GM18511 (cell line): ENCODE results near the gene NOS3.
"Not testable (repeated sequence)": the region's sequence is repeated elsewhere in the genome, so short reads cannot be mapped to it uniquely, and the experiment has no call there.

ENCODE experiments used
- ATAC-seq: cut with Tn5 transposase; IDR thresholded peaks from one replicate; pipeline ENCODE4 v1.9.1; 2021; ENCODE audit warnings: mild to moderate bottlenecking, moderate library complexity; ENCODE audit not compliant: unreplicated experiment

The NOS3 gene

DNA sequence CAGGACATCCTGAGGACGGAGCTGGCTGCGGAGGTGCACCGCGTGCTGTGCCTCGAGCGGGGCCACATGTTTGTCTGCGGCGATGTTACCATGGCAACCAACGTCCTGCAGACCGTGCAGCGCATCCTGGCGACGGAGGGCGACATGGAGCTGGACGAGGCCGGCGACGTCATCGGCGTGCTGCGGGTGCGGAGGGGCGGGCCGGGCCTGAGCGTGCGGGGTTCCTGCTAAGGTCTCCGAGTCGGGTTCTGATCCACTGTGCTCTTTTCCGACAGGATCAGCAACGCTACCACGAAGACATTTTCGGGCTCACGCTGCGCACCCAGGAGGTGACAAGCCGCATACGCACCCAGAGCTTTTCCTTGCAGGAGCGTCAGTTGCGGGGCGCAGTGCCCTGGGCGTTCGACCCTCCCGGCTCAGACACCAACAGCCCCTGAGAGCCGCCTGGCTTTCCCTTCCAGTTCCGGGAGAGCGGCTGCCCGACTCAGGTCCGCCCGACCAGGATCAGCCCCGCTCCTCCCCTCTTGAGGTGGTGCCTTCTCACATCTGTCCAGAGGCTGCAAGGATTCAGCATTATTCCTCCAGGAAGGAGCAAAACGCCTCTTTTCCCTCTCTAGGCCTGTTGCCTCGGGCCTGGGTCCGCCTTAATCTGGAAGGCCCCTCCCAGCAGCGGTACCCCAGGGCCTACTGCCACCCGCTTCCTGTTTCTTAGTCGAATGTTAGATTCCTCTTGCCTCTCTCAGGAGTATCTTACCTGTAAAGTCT is 23.1 kb downstream of the NOS3 start:
- ATAC-seq = peak; percentile 47

DNA sequence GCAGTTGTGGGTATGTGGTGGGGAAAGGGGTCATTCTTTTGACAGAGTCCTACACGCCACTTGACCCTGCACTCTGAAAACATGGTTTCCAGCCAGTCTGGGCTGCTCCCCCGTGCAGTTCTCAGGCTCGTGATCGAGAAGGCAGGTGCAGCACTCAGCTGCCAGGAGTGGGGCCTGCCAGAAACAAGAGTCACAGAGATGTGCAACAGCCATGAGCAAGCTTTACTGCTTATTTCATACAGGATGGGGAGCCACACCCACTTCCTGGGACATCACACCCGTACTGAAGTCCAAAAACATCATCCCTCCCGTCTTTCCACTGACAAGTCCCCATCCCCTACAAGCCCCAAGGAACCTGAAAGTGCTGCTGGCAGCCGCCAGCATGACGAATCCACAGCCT is 24.1 kb downstream of the NOS3 start:
- no peak for ATAC-seq

- ATAC-seq = no peak
Observed at GRCh38 chr7:151015967-151016366, 25.1 kb downstream of the NOS3 start.

GRCh38 chr7:151016505-151016904 is 25.7 kb downstream of the NOS3 start:
- ATAC-seq = no peak

DNA sequence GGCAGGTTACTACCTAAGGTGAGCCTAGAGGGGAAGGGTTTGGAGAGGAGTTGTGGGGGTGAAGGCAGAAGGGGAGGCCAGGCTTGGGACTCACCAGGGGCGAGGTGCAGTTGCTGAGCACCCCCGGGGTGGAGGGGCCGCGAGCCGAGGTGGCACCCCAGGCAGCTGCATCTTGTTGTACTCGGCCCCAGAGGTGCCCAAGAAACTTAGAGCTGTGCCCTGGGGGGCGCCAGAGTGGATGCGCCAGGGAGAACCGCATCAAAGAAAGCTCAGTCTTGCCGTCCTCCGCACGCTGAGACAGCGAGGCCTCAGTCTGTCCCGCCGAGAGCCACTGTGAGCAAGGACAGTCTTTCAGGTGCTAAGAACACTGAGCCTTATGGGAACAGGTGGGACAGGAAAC is 26.1 kb downstream of the NOS3 start:
- no peak for ATAC-seq

DNA sequence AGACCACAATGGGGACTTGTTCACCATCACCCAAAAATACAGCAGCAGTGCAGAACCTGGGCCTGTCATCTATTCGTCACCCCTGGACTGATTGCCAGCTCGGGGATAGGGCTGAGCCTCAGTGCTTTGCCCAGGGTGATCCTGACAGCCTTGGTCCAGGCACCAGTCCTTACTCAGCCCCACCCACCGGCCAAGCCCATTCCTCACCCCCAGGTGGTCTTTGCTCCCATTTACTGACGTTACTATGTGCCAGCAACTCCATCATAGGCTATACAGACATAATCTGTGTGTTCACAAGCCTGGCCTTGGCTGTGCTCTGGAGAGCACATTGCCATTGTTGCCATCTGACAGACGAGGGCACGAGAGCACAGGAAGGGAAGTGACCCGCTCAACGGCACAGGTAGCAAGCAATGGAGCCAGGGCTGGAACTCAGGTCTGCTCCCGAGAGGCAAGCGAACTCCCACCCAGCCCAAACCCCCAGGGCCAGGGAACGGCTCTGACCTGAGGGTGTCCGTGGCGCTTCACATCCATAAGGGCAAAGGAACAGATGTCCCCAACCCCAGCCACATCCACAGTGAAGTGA is 26.6 kb downstream of the NOS3 start:
- no peak for ATAC-seq

DNA sequence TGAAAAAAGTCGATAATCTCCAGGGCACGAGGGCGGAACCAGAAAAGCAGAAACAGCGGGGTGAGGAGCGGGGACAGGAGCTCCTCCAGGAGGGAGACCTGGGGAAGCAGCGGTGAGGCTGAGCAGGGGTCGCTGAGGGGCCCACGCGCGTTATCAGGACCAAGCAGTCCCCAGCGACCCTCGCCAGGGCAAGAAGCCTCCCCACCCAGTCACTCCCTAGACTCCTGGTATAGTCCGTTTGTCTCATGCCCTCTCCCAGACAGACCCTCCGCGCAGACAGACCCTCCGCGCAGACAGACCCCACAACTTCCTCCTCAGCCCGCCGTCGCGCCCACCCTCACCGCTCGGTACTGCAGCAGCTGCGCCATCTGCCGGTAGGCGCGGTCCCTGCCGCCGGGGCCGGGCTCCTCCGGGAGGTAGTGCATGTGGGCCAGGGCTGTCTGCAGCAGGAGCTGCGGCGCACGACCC is 27.2 kb downstream of the NOS3 start:
- peak; percentile 71 for ATAC-seq

GRCh38 chr7:151018421-151019129 is 27.8 kb downstream of the NOS3 start:
- peak; percentile 33 for ATAC-seq

- no peak for ATAC-seq
Observed at GRCh38 chr7:151019130-151019447, 28.3 kb downstream of the NOS3 start.

- no peak for ATAC-seq
Observed at GRCh38 chr7:151020231-151020630, 29.4 kb downstream of the NOS3 start.

DNA sequence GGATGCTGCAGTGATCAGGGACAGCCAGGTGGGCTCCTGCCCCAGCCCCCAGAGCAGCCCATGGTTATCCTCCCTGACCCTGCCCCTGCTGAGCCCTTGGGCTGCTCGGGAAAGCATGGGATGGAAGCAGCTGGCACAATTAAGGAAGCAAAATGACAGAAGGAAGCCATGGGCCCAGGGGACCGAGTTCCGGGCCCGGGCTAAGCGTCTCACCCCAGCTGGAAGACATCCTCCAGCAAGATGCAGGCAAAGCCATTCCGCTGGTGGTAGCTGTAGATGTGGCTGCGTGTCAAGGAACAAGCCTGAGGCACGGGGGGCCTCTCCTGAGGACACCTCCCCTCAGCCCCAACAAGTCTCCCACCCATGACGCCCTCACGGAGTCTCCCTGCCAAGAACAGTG is 32.4 kb downstream of the NOS3 start:
- ATAC-seq = no peak

- no peak for ATAC-seq
Observed at GRCh38 chr7:151024435-151025056, 33.7 kb downstream of the NOS3 start, which contains the start of gene ATG9B. Gene ATG9B, minus strand, starts transcription at chr7:151024494. Its CDS starts 71 bp downstream, at chr7:151024423.

- ATAC-seq = no peak
Observed at GRCh38 chr7:151025924-151026671, 35.3 kb downstream of the NOS3 start.

DNA sequence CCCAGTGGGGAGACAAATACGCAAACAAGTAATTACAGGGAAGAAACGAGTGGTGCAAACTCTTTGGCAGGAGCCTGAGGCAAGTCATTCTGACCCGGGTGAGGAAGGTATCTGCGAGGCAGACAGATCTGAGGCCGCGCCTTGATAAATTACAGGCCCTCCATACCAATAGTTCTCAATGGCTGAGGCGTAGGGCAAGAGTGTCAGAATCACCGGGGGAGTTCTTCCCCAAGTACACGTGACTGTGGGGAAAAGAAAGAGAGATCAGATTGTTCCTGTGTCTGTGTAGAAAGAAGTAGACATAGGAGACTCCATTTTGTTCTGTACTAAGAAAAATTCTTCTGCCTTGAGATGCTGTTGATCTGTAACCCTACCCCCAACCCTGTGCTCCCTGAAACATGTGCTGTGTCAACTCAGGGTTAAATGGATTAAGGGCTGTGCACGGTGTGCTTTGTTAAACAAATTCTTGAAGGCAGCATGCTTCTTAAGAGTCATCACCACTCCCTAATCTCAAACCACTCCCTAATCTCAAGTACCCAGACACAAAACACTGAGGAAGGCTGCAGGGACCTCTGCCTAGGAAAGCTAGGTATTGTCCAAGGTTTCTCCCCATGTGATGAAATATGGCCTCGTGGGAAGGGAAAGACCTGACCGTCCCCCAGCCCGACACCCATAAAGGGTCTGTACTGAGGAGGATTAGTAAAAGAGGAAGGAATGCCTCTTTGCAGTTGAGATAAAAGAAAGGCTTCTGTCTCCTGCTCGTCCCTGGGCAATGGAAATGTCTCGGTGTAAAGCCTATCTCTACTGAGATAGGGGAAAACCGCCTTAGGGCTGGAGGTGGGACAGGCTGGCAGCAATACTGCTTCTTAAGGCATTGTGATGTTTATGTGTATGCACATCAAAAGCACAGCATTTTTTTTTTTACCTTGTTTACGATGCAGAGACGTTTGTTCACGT is 36.2 kb downstream of the NOS3 start:
- not testable (repeated sequence) for ATAC-seq

DNA sequence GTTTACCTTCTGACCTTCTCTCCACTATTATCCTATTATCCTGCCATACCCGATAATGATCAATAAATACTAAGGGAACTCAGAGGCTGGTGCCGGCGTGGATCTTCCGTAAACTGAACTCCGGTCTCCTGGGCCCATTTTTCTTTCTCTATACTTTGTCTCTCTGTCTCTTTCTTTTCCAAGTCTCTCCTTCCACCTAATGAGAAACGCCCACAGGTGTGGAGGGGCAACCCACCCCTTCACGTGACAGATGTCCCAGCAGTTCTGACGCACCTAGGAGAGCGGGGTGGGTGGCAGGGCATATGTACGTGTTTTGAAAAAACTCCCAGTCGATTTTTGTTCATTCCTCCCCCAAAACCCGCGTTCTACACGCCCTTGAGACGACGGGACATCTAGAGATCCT is 36.9 kb downstream of the NOS3 start:
- ATAC-seq = peak; percentile 11

GRCh38 chr7:151028131-151028947 is 37.5 kb downstream of the NOS3 start, which contains the start of gene ABCB8:
Gene ABCB8, plus strand, starts transcription at chr7:151028450. Its CDS starts 66 bp downstream, at chr7:151028516.
- peak; percentile 97 for ATAC-seq

DNA sequence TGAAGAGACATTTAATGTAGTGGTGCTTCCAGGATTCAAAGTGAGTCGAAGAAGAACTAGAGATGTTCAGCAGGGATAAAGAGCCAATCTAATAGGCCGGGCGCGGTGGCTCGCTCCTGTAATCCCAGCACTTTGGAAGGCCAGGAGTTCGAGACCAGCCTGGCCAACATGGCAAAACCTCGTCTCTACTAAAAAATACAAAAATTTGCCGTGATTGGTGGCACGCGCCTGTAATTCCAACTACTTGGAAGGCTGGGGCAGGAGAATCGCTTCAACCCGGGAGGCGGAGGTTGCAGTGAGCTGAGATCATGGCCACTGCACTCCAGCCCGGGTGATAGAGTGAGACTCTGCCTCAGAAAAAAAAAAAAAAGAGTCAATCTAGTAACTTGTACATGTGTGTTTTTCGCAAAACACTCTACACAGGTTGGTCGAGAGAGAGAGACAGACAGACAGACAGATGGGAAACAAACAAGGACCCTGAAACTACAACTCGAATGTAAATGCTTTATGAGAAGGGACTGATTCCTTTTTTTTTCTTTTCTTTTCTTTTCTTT is 38.2 kb downstream of the NOS3 start:
- ATAC-seq = no peak

DNA sequence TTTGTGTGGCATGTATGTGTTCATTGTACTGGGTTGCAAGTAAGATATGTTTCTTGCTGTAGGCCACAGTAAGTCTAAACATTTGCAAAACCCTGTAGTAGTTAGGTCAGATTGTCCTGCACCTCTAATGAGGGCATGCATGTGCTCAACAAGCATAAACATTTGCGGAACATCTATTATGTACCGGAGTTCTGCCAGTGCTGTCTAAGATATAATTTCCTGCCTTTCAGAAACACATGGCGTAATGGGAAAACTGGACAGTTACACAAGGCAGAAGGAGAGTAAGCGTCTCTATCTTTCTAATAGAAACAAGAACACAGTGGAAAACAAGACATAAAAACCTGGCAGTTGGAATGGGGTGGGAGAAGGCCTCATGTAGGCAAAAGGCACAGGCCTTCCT is 40.2 kb downstream of the NOS3 start:
- ATAC-seq = no peak
